IPS-18a (cell line): ENCODE data around the gene ALB.

Experiments
- H3K27ac ChIP-seq: one replicate; pipeline ENCODE4 v1.5.1; 2013; ENCODE audit warnings: low read length
- H3K27me3 ChIP-seq: one replicate; pipeline ENCODE4 v1.6.1; 2013; ENCODE audit warnings: mild to moderate bottlenecking, low read length; ENCODE audit not compliant: control insufficient read depth, insufficient read depth
- H3K36me3 ChIP-seq: one replicate; pipeline ENCODE4 v1.6.1; 2013; ENCODE audit warnings: low read depth, low read length; ENCODE audit not compliant: control insufficient read depth
- H3K4me1 ChIP-seq: one replicate; pipeline ENCODE4 v1.6.1; 2013; ENCODE audit warnings: low read depth, low read length; ENCODE audit not compliant: control insufficient read depth
- H3K4me3 ChIP-seq: one replicate; pipeline ENCODE4 v1.5.1; 2013; ENCODE audit warnings: low read length
- H3K9ac ChIP-seq: one replicate; pipeline ENCODE4 v1.6.1; 2013; ENCODE audit warnings: mild to moderate bottlenecking, low read length, moderate library complexity
- H3K9me3 ChIP-seq: one replicate; pipeline ENCODE4 v1.6.1; 2013; ENCODE audit warnings: low read depth, low read length; ENCODE audit not compliant: control insufficient read depth

The ALB gene

DNA sequence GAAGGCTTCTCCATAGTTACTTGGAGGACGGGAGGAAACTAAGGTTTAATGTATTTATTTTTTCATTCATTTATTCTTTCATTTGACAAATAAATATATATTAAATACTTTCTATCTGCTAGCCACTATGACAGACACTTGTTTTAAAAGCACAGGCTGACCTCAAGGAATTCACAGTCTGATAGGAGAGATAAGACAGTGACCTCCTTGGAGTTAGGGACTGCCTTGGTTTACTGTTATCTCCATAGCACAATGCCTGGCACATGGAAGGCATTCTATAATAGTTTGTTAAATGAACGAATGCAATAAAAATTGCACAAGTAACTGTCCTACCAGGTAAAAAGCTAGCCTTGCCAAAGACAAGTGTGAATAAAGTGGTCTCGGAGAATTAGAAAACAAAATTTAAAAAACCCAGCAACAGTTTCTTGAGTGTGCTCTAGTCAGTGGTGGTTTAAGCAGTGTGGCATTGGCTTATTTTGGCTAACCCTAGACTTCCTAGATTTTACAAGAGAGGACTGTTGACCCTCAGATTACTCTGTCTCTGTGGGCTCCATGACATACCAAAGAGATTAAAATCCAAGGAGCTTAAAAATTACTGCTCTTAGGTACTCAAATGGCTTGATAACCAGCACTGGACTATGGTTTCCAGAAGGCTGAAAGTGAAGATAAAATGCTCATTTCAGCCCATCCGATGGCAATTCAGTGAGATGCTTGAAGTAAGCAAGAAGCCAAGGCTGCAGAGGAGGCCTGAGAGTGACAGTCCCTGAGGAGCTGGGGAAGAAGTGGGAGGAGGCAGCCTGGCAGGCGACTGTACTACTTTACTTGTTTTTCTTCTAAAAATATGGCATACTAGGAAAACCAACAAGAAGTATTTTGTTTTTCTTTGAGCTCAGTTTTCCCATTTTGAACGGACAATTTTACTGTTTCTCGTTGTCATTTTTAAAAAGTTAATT, 41.6 kb downstream of the ALB start:
- no peak overlapping the region for H3K27ac ChIP-seq
- H3K36me3 ChIP-seq, result no peaks in the 10 kb centered on the region
- no peak overlapping the region for H3K4me3 ChIP-seq
- H3K9me3 ChIP-seq, result no peaks in the 10 kb centered on the region
- peaks cover 10% of the 10 kb centered on the region for H3K27me3 ChIP-seq
- peaks cover 18% of the 10 kb centered on the region for H3K4me1 ChIP-seq
- H3K9ac ChIP-seq, result no peak overlapping the region

DNA sequence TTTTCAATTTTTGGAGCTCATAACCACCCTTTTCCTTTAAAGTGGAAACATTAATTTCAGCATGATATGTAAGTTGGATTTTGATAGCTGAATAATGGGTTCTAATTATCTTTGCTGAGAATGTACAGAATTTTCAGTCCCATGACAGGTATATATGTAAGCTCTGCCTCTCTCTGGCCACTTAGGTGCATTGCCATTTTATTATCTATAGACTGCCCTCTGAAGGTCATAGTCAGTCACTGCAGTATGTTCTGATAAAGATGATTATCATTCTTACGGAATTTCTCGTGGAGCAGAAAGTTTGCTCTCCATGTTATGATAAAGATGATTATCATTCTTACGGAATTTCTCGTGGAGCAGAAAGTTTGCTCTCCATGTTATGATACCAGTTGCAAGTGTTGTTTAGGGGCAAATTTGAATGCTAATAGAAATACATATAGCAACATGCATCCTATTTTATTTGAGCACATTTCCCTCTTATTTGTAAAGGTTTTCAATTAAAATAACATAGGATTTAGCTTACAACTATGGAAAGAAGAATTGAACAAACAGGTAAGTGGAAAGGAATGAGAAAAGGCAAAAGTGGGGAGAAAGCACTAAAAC, 42.4 kb downstream of the ALB start:
- H3K36me3 ChIP-seq, result no peaks in the 10 kb centered on the region
- H3K9me3 ChIP-seq, result no peaks in the 10 kb centered on the region
- H3K4me3 ChIP-seq, result no peak overlapping the region
- peaks cover 10% of the 10 kb centered on the region for H3K27me3 ChIP-seq
- no peak overlapping the region for H3K27ac ChIP-seq
- H3K4me1 ChIP-seq, result peaks cover 26% of the 10 kb centered on the region
- H3K9ac ChIP-seq, result no peak overlapping the region

DNA sequence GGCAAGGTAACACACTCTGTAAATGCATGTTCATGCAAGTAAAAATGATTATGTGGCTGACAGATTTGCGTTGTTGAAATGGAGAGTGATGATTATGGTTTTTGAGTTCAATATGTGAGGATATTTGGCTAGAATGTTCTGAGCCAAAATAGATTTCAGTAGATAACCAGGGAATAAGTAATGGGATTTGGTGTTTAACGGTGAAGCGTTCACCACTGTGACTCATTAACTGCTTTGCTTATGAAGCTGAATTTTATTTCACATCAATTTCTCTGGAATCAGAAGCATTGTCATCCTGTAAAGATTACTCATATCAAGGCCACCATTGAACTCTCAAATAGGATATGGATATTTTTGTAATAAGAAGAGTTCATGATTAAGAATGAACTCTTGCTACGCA, 43.6 kb downstream of the ALB start:
- no peak overlapping the region for H3K9ac ChIP-seq
- peaks cover 38% of the 10 kb centered on the region for H3K4me1 ChIP-seq
- H3K27ac ChIP-seq, result no peak overlapping the region
- H3K9me3 ChIP-seq, result no peaks in the 10 kb centered on the region
- no peaks in the 10 kb centered on the region for H3K36me3 ChIP-seq
- no peak overlapping the region for H3K4me3 ChIP-seq
- H3K27me3 ChIP-seq, result peaks cover 19% of the 10 kb centered on the region

DNA sequence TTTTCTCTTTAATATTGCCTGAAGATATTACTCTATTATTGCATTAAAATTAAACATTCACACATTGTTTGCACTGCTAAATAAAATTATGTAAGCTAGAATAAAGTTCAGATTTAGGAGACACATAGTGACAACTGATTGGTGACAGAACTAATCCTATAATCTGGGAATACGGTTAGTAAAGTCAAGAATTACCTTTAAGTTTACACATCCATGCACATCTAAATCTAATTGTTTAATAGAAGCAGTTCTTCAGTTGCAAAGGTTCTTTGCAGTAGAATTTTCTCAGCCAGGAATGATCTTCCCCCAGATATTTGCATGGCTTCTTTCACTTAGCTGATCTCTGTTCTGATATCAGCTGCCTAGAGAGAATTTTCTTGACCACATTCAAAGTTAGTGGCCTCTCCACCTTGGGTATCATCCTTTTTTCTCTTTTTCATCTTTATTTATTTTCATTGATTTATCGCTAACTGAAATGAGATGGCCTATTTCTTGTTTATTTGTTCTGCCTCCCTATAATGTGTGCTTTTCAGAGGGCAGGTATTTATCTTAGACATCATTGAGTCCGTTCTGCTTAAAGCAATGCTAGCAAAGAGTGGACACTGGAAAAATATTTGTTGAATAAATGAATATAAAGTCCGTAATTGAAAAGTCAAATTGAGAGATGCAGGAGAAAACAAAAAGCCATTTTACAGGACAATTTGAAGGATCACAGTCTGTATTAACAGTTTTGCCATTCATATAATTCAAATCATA, 44.5 kb downstream of the ALB start:
- Histone ChIP-seq H3K4me1 (peaks cover 48% of the 10 kb centered on the region), H3K36me3 (no peaks in the 10 kb centered on the region), H3K4me3 (no peak overlapping the region), H3K9me3 (no peaks in the 10 kb centered on the region), H3K9ac (no peak overlapping the region), H3K27ac (no peak overlapping the region), H3K27me3 (peaks cover 19% of the 10 kb centered on the region)

DNA sequence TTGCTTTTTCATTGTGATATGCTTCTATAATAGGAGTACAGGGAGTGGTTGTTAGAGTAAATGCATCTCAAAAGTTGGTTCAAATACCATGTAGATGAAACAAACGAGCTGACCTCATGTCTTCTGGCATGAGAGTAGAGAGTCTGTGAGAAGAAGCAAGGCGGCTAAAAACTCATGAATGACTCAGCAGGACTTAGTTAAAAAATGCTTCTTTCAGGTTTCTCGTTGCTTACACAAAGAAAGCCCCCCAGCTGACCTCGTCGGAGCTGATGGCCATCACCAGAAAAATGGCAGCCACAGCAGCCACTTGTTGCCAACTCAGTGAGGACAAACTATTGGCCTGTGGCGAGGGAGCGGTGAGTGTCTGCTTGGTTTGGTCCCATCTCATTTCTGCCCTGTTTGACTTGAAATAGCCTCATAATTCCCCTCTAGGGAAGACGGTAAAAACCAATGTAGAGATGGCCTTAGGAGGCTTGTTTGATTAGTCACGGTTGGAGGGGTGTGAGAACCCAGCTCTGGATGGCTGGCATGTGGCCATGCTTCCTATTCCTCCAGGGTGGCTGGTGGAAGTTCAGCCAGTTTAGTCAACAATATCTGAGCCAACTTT, 46.4 kb downstream of the ALB start:
- H3K27ac ChIP-seq, result no peak overlapping the region

DNA sequence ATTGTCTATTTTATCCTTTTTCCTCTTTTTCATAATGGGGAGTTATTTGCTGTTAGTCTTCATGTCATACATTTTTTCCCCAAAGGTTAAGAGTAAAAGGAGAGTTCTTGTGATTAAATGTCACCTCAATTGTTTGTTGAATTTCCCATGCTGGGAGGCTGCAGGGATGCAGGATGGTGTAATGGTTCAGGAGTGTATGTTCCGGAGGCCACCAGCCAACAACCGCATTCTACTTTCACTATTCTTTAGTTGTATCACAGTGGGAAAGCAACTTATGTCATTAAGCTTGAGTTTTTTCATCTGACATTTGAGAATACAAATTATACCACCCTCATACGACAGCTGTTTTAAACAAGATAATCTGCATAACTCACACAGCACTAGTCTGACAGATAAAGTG, 47.3 kb downstream of the ALB start:
- Histone ChIP-seq H3K36me3 (no peaks in the 10 kb centered on the region), H3K4me1 (peaks cover 54% of the 10 kb centered on the region), H3K4me3 (peak overlapping the region; percentile 2), H3K27ac (no peak overlapping the region), H3K9ac (no peak overlapping the region), H3K27me3 (peaks cover 19% of the 10 kb centered on the region), H3K9me3 (no peaks in the 10 kb centered on the region)

More for the DNA sequence above, 46.4 kb downstream of the ALB start:
- H3K4me1 ChIP-seq, result peaks cover 54% of the 10 kb centered on the region
- no peaks in the 10 kb centered on the region for H3K9me3 ChIP-seq
- peak overlapping the region; percentile 9 for H3K9ac ChIP-seq
- H3K36me3 ChIP-seq, result no peaks in the 10 kb centered on the region
- peaks cover 19% of the 10 kb centered on the region for H3K27me3 ChIP-seq
- H3K4me3 ChIP-seq, result no peak overlapping the region

DNA sequence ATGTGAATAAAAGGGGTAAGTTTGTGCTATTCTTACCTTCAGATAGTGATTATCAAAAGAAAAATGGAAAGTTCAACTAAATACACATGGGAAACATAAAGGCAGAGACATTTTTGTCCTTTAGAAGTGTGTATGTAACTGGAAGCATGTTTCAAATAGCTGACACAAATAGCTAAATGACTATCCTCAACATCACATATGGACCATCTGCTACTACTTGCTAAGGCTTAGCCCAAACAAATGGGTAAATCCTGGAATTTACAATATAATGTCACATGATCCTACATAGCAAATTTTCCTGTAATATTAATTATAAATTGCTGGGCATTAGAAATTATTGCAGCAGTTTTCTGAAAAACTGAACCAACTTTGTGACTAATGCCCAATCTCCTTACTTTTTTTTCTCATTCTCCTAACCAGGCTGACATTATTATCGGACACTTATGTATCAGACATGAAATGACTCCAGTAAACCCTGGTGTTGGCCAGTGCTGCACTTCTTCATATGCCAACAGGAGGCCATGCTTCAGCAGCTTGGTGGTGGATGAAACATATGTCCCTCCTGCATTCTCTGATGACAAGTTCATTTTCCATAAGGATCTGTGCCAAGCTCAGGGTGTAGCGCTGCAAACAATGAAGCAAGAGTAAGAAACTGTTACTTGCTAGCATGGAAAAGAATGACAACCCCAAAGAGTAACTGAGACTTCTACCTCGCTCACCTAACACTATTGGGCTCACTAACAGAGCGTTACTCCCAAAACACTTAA, 48.1 kb downstream of the ALB start:
- Histone ChIP-seq H3K9me3 (no peaks in the 10 kb centered on the region), H3K4me1 (peaks cover 54% of the 10 kb centered on the region), H3K9ac (peak overlapping the region; percentile 8), H3K4me3 (peak overlapping the region; percentile 34), H3K36me3 (no peaks in the 10 kb centered on the region), H3K27me3 (peaks cover 19% of the 10 kb centered on the region), H3K27ac (no peak overlapping the region)

DNA sequence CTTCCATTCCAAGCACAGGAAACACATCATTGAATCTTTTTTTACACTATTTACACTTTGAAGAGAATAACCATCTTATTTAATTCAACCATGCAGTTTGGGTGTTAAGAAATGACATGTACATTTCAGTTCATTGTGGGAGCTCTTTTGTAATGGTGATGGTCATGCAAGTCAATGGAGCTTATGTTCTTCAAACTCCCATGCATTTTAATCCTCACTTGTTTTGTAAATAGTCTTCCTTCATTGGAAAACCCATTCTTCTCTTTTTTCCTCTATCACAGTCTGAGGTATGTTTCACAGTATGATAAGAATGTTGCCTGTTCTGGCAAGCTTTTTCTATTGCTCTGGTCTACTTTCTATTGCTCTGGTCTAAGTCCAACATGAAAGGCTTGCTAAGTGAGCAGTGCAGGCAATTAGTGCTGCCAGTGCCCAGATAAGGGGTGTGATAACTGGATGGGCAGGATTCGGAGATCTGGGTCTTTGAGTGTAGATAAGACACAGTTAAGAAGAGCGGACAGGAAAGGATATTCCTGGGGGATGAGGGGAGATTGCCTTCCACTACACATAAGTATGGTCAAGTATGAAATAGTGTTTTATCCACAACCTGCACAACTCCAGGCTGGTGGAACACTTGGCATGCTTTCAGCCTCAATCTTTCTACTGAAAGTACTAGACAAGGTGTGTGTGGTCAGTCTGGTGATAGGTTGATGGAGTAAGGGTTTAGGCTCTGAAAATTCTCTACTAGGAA, 49.0 kb downstream of the ALB start:
- H3K4me1 ChIP-seq, result peaks cover 54% of the 10 kb centered on the region
- no peaks in the 10 kb centered on the region for H3K9me3 ChIP-seq
- peak overlapping the region; percentile 34 for H3K4me3 ChIP-seq
- H3K27me3 ChIP-seq, result peaks cover 19% of the 10 kb centered on the region
- peak overlapping the region; percentile 14 for H3K9ac ChIP-seq
- no peaks in the 10 kb centered on the region for H3K36me3 ChIP-seq
- peak overlapping the region; percentile 61 for H3K27ac ChIP-seq

DNA sequence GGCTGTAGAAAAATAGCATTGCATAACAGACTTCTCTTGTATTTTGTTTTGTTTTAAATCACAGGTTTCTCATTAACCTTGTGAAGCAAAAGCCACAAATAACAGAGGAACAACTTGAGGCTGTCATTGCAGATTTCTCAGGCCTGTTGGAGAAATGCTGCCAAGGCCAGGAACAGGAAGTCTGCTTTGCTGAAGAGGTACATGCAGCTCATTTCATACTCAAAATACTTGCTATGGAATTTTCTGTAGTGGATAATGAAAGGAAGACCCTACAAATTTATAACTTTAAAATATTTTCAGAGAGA, 49.6 kb downstream of the ALB start:
- H3K36me3 ChIP-seq, result no peaks in the 10 kb centered on the region
- peaks cover 19% of the 10 kb centered on the region for H3K27me3 ChIP-seq
- peak overlapping the region; percentile 33 for H3K4me3 ChIP-seq
- H3K4me1 ChIP-seq, result peaks cover 54% of the 10 kb centered on the region
- peak overlapping the region; percentile 61 for H3K27ac ChIP-seq
- H3K9me3 ChIP-seq, result no peaks in the 10 kb centered on the region
- peak overlapping the region; percentile 14 for H3K9ac ChIP-seq

DNA sequence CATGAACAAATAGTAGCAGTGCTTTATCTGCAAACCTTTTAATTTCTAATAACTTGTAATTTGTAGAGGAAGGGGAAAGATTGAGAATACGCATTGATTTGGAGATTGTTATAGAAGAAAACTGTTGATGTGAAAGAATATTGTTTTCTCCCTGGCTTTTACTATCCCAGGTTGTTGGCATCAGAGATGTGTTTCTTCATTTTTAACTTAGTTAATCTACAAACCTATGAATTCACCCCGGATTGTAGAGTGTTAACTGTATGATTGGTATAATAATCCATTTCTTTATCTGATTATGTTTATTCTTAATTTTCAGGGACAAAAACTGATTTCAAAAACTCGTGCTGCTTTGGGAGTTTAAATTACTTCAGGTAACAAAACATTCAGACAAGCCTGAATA, 50.8 kb downstream of the ALB start:
- no peaks in the 10 kb centered on the region for H3K36me3 ChIP-seq
- peaks cover 43% of the 10 kb centered on the region for H3K4me1 ChIP-seq
- peaks cover 12% of the 10 kb centered on the region for H3K27me3 ChIP-seq
- no peaks in the 10 kb centered on the region for H3K9me3 ChIP-seq
- no peak overlapping the region for H3K27ac ChIP-seq
- no peak overlapping the region for H3K9ac ChIP-seq
- no peak overlapping the region for H3K4me3 ChIP-seq
